HL-60 (cell line): Measurements from ENCODE around the gene PRR5.

ENCODE experiments used
- DNase-seq, 2 experiments: peaks; one replicate each; pipeline ENCODE4 v3.0.0-alpha.2; 2010 to 2020; ENCODE audit warnings: low read depth in 1 of 2, low spot score in 1 of 2
- H3K27ac ChIP-seq: fragments of 250-450 bp; sonication (Bioruptor Pico); replicated peaks from 2 replicates; pipeline ENCODE4 v1.5.1; 2020; ENCODE audit warnings: mild to moderate bottlenecking, moderate library complexity
- H3K27me3 ChIP-seq: fragments of 250-450 bp; sonication (Bioruptor Pico); 2 replicates; pipeline ENCODE4 v1.5.1; 2021; ENCODE audit warnings: mild to moderate bottlenecking, moderate library complexity; ENCODE audit not compliant: insufficient read depth, poor library complexity, severe bottlenecking
- H3K4me3 ChIP-seq: replicated peaks from 2 replicates; pipeline ENCODE4 v1.5.1; 2011; ENCODE audit warnings: mild to moderate bottlenecking, control low read depth, low read length; ENCODE audit not compliant: insufficient read depth
- GABPA ChIP-seq: IDR thresholded peaks from 2 replicates; pipeline ENCODE4 v1.6.1; 2012; ENCODE audit warnings: low read depth
- POLR2AphosphoS5 ChIP-seq: IDR thresholded peaks from 2 replicates; pipeline ENCODE4 v1.6.1; 2012; ENCODE audit warnings: low read depth
- SPI1 ChIP-seq: IDR thresholded peaks from 2 replicates; pipeline ENCODE4 v1.6.1; 2012; ENCODE audit warnings: low read depth, mild to moderate bottlenecking, borderline replicate concordance
- TF ChIP-seq, protein P1 (sequence below): IDR thresholded peaks from 2 replicates; pipeline ENCODE4 v1.6.1; 2012; ENCODE audit warnings: low read depth; ENCODE audit not compliant: insufficient replicate concordance
- TF ChIP-seq, protein P2 (sequence below): IDR thresholded peaks from one replicate; pipeline ENCODE4 v1.5.1; 2011; ENCODE audit warnings: low read length, control low read depth, inconsistent platforms; ENCODE audit not compliant: insufficient read depth

PRR5 gene

DNA sequence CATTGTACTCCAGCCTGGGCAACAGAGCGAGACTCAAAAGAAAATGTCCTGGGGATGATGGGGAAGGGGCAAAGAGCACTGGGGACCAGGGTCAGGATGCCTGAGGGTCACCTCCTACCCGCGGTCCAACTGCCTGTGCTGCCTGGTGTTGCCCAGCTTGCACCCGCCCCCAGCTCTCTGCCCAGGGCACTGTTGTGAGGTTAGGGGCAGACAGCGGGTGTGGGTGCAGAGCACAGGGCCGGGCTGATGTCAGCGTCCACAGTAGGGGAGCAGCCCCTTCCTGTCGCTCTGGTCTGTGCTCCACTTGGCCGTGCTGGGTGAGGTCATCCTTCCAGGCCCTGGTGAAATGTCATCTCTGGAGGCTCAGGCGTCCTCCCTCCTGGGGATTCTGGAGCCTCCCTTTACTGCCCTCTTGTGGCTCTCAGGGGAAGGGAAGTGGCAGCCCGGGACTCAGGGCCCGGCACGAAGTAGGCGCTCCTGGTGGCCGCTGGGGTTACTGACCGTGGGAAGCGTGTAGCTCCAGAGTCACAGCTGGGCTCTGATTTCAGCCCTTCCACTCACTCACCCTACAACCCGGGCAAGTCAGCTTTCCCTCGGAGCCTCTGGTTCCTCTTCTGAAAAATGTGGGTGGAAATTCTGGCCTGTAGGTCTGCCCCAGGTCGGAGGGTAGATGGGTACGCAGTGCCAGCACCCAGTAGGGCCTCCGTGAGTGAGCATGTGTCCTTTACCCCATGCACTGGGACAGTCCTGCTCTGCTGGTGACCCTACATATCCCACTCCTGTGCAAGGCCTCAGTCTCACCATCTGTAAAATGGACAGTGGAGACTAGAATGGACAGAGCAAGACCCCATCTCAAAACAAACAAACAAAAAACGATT lies 17.3 kb upstream of the PRR5 start:
- peaks cover under 1% of the 10 kb centered on the region for H3K27me3 ChIP-seq
- H3K27ac ChIP-seq = no peak overlapping the region
- no peak overlapping the region for H3K4me3 ChIP-seq
- TF ChIP-seq SPI1 = peak; percentile 91
- TF ChIP-seq, protein P1, sequence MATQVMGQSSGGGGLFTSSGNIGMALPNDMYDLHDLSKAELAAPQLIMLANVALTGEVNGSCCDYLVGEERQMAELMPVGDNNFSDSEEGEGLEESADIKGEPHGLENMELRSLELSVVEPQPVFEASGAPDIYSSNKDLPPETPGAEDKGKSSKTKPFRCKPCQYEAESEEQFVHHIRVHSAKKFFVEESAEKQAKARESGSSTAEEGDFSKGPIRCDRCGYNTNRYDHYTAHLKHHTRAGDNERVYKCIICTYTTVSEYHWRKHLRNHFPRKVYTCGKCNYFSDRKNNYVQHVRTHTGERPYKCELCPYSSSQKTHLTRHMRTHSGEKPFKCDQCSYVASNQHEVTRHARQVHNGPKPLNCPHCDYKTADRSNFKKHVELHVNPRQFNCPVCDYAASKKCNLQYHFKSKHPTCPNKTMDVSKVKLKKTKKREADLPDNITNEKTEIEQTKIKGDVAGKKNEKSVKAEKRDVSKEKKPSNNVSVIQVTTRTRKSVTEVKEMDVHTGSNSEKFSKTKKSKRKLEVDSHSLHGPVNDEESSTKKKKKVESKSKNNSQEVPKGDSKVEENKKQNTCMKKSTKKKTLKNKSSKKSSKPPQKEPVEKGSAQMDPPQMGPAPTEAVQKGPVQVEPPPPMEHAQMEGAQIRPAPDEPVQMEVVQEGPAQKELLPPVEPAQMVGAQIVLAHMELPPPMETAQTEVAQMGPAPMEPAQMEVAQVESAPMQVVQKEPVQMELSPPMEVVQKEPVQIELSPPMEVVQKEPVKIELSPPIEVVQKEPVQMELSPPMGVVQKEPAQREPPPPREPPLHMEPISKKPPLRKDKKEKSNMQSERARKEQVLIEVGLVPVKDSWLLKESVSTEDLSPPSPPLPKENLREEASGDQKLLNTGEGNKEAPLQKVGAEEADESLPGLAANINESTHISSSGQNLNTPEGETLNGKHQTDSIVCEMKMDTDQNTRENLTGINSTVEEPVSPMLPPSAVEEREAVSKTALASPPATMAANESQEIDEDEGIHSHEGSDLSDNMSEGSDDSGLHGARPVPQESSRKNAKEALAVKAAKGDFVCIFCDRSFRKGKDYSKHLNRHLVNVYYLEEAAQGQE = no peak
- no peak for TF ChIP-seq POLR2AphosphoS5
- no peak for TF ChIP-seq GABPA
- TF ChIP-seq, protein P2, sequence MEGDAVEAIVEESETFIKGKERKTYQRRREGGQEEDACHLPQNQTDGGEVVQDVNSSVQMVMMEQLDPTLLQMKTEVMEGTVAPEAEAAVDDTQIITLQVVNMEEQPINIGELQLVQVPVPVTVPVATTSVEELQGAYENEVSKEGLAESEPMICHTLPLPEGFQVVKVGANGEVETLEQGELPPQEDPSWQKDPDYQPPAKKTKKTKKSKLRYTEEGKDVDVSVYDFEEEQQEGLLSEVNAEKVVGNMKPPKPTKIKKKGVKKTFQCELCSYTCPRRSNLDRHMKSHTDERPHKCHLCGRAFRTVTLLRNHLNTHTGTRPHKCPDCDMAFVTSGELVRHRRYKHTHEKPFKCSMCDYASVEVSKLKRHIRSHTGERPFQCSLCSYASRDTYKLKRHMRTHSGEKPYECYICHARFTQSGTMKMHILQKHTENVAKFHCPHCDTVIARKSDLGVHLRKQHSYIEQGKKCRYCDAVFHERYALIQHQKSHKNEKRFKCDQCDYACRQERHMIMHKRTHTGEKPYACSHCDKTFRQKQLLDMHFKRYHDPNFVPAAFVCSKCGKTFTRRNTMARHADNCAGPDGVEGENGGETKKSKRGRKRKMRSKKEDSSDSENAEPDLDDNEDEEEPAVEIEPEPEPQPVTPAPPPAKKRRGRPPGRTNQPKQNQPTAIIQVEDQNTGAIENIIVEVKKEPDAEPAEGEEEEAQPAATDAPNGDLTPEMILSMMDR = peak; percentile 94
- peak; percentile 77 to 84 for DNase-seq

DNA sequence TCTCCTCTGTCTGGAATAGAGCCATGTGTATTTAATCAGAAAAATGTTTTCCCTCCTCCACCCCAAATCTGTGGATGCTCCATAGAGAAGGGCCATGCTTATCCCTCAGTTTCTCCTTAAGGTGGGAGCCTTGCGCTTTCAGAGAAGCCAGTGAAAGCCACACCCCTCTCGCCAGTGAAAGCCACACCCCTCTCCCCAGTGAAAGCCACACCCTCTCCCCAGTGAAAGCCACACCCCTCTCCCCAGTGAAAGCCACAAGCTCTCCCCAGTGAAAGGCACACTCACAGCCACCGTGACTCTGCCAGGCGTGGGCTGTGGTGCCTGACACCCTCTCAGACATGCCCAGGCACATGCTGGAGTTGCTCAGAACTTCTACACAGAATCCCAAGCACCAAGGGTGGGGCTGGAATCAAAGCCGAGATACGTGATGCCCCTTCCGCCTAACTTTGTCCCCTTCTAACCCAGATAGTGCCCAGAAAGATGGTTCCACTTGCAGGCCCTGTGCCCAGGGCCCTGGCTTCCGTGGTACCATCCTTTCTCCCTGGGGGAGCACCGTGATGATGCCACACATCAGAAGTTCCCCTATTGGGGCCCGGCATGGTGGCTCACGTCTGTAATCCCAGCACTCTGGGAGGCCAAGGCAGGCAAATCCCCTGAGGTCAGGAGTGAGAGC lies 16.5 kb upstream of the PRR5 start:
- Histone ChIP-seq H3K27ac (no peak overlapping the region), H3K27me3 (no peaks in the 10 kb centered on the region), H3K4me3 (no peak overlapping the region)
- TF ChIP-seq, protein P2 = no peak
- TF ChIP-seq POLR2AphosphoS5 = no peak
- TF ChIP-seq, protein P1 = no peak
- DNase-seq = peak in 1 of 2 experiments; percentile 52

DNA sequence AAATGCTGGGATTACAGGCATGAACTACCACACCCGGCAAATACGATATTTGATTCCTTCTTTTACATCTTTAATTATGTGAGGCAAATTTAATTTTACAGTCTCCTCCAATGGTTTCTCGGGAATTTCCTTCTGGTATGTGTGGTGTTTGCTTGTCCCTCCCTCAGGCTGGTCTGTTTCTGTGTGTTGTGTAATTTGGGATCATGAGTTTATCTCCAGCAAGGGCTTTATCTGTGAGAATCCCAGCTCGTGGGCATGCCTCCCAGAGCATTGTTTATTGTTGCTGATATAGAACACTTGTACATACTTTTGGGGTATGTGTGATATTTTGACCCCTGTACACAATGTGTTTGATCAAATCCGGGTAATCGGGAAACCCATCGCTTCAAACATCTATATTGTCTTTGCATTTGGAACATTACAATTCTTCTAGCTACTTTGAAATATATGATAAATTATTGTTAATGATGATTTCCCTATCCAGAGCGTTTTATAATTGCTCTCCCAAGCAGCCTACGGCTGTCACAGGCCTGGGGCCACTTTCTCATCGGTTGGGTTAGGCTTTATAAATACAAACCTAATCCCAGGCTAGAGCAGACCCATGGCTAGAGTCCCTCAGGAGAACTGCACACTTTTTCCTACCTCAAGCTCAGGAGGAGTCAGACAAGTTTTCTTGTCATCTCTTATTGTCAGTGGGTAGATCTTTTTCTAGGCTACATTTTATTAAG lies 15.0 kb upstream of the PRR5 start:
- Histone ChIP-seq H3K27me3 (no peaks in the 10 kb centered on the region), H3K27ac (no peak overlapping the region), H3K4me3 (no peak overlapping the region)
- TF ChIP-seq GABPA (no peak), POLR2AphosphoS5 (no peak), SPI1 (no peak)
- TF ChIP-seq, protein P1 = no peak
- TF ChIP-seq, protein P2 = no peak
- no peak for DNase-seq
